ENCODE measurements around the gene IQSEC3.
"Not testable (repeated sequence)": the region's sequence is repeated elsewhere in the genome, so short reads cannot be mapped to it uniquely, and the experiment has no call there.

IQSEC3 gene

GRCh38 chr12:214003-214741, 147.6 kb downstream of the IQSEC3 start, which contains the start of gene SLC6A12:
SLC6A12 (minus strand) TSS chr12:214157; CDS start chr12:209986, 4,171 bp downstream.
- no peak for DNase-seq (ENCODE audit: low read depth)

- no peak for DNase-seq (ENCODE audit: low read depth)
Measured at GRCh38 chr12:215116-215515, 148.5 kb downstream of the IQSEC3 start.

- not testable (repeated sequence) for DNase-seq (ENCODE audit: low read depth)
Measured at GRCh38 chr12:217029-217428, 150.5 kb downstream of the IQSEC3 start.

GRCh38 chr12:218221-218620, 151.7 kb downstream of the IQSEC3 start:
- DNase-seq (ENCODE audit: low read depth), result no peak

GRCh38 chr12:218728-219590, 152.4 kb downstream of the IQSEC3 start:
- no peak for DNase-seq (ENCODE audit: low read depth)

GRCh38 chr12:219891-220352, 153.4 kb downstream of the IQSEC3 start:
- DNase-seq (ENCODE audit: low read depth), result peak; percentile 66

- no peak for DNase-seq (ENCODE audit: low read depth)
Measured at GRCh38 chr12:220491-220890, 153.9 kb downstream of the IQSEC3 start.

GRCh38 chr12:220946-221550, 154.5 kb downstream of the IQSEC3 start:
- no peak for DNase-seq (ENCODE audit: low read depth)

GRCh38 chr12:221736-222135, 155.2 kb downstream of the IQSEC3 start:
- no peak for DNase-seq (ENCODE audit: low read depth)

GRCh38 chr12:223841-224240, 157.3 kb downstream of the IQSEC3 start:
- DNase-seq (ENCODE audit: low read depth), result no peak

- DNase-seq (ENCODE audit: low read depth), result no peak
Measured at GRCh38 chr12:224330-224729, 157.8 kb downstream of the IQSEC3 start.

- no peak for DNase-seq (ENCODE audit: low read depth)
Measured at GRCh38 chr12:225012-225411, 158.4 kb downstream of the IQSEC3 start.

GRCh38 chr12:226401-226800, 159.8 kb downstream of the IQSEC3 start:
- no peak for DNase-seq (ENCODE audit: low read depth)

GRCh38 chr12:227286-227915, 160.8 kb downstream of the IQSEC3 start:
- no peak for DNase-seq (ENCODE audit: low read depth)
